ENCODE data around the gene CEMP1.

CEMP1 gene

DNA sequence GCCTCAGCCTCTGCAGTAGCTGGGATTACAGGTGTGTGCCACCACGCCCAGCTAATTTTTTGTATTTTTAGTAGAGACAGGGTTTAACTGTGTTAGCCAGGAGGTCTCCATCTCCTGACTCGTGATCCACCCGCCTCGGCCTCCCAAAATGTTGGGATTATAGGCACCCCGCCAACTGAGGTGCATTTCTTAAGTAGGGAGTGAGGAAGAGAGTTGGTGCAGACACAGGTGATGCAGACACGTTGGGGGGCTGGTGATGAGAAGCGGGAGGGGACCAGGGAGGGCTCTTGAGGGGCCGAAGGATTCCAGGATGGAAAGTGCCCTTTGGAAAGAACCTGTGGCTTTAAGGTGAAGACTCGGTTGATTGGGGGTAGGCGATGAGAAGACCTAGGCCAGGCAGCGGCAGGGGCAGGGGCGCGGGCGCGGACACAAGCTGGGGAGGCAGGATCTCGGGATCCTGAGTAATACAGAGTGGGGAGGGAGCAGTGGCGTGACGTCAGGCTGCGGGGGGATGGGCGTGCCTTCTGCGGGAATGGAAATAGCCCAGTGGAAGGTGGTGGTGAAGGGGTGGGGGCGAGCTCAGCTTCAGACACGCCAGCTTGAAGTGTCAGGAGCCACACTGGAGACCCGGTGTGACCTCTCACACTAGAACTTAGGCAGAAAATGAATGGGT, 19.9 kb downstream of the CEMP1 start:
- Mint-ChIP-seq H3K36me3 (ENCODE audit: low read depth) (peaks cover 27% of the 10 kb centered on the region), H3K27ac (peak overlapping the region; percentile 99), H3K27me3 (peaks cover 7% of the 10 kb centered on the region), H3K9me3 (no peaks in the 10 kb centered on the region), H3K4me1 (ENCODE audit: low read depth) (peaks cover 83% of the 10 kb centered on the region), H3K4me3 (peak overlapping the region; percentile 14)
- intact Hi-C loops (cut with micrococcal nuclease) = no loop called here

- H3K4me3 Mint-ChIP-seq = no peak overlapping the region
- H3K9me3 Mint-ChIP-seq = no peaks in the 10 kb centered on the region
- H3K4me1 Mint-ChIP-seq (ENCODE audit: low read depth) = peaks cover 90% of the 10 kb centered on the region
- peak overlapping the region; percentile 99 for H3K27ac Mint-ChIP-seq
- intact Hi-C loops (cut with micrococcal nuclease) = loop anchor here (10.0 kb wide), 1 partner anchor 244 kb away; the partner anchor contains the start of gene RNPS1
- H3K36me3 Mint-ChIP-seq (ENCODE audit: low read depth) = peaks cover 9% of the 10 kb centered on the region
- peaks cover 7% of the 10 kb centered on the region for H3K27me3 Mint-ChIP-seq
These were observed 22.3 kb downstream of the CEMP1 start for GRCh38 chr16:2508722-2509400.

- Mint-ChIP-seq H3K4me3 (peak overlapping the region; percentile 75), H3K9me3 (no peaks in the 10 kb centered on the region), H3K4me1 (ENCODE audit: low read depth) (peaks cover 87% of the 10 kb centered on the region), H3K27me3 (peaks cover 5% of the 10 kb centered on the region), H3K27ac (peak overlapping the region; percentile 99), H3K36me3 (ENCODE audit: low read depth) (peaks cover 6% of the 10 kb centered on the region)
- intact Hi-C loops (cut with micrococcal nuclease) = loop anchor here (10.0 kb wide), 1 partner anchor 243 kb away; the partner anchor contains the start of gene RNPS1
These were observed 23.5 kb downstream of the CEMP1 start for GRCh38 chr16:2507665-2508064.

- Mint-ChIP-seq H3K4me1 (ENCODE audit: low read depth) (peaks cover 87% of the 10 kb centered on the region), H3K27me3 (peaks cover under 1% of the 10 kb centered on the region), H3K9me3 (no peaks in the 10 kb centered on the region), H3K36me3 (ENCODE audit: low read depth) (peaks cover 6% of the 10 kb centered on the region), H3K4me3 (peak overlapping the region; percentile 75), H3K27ac (peak overlapping the region; percentile 99)
- intact Hi-C loops (cut with micrococcal nuclease) = loop anchor here (10.0 kb wide), 1 partner anchor 242 kb away; the partner anchor contains the start of gene RNPS1
These were observed 24.1 kb downstream of the CEMP1 start for GRCh38 chr16:2507052-2507659.

DNA sequence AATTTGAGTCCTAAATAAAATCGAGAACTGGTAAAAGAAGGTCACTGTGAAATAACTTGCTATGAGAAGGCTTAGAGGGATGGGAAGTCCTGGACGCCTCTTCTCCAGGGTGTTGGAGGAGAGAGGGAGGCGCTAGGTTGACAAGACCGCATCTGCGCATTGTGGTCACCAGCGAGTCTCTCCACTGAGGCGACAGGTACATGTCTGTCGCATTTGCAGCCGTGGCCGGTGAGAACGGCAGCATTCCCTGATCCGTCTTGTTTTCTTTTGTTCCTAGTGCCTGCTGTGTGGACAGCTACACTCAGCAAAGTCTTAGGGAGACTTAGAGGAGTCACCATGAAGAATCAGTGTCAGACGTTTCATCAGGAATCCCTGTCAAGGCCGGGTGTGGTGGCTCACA, 25.5 kb downstream of the CEMP1 start:
- intact Hi-C loops (cut with micrococcal nuclease) = loop anchor here (10.0 kb wide), 1 partner anchor 241 kb away; the partner anchor contains the start of gene RNPS1
- H3K27ac Mint-ChIP-seq = peak overlapping the region; percentile 99

DNA sequence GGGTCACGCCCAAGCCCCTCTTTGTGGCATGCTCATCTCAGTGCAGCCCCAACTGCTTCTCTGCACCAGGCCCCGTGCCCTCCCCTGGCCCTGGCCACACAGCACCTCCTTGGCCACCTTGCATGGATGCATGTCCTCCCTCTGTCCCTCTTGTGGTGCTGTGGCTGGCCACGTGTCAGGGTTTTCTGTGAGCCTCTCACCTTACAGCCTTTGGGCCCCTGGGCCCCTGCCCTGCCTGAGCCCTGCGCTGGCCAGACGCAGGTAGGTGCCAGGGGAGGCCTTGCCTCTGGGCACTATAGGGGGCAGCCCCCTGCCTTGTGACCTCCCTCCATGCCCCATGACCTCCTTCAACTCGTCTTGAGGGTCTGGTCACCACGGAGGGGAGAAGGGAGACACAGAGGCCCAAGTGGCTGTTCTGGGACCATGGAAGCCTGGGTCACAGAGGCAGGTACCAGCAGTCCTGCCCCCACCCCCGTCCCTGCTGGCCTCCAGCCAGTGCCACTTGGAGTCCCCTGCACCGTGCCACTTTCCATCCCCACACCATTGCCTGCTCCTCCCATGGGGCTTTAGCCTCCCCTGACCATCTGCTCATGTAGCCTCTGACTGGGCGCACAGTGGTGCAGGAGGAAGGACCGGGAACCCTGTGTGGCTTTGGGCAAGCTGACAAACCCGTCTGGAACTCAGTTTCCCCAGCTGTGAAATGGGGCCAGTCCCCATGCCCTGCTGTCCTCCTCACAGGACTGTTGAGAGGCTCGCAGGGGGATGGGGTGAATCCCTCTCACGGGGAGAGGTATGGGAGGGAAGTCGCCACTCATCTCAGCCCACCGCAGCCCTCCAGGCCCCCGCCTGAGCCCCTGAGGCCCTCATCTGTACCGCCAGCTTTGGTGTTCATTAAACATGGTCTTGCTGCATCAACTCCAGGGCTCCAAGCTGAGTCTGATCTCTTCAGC, 29.0 kb downstream of the CEMP1 start:
- H3K27ac Mint-ChIP-seq = peak overlapping the region; percentile 72
- no peaks in the 10 kb centered on the region for H3K9me3 Mint-ChIP-seq
- H3K27me3 Mint-ChIP-seq = no peaks in the 10 kb centered on the region
- H3K36me3 Mint-ChIP-seq (ENCODE audit: low read depth) = peaks cover 42% of the 10 kb centered on the region
- peak overlapping the region; percentile 71 for H3K4me3 Mint-ChIP-seq
- intact Hi-C loops (cut with micrococcal nuclease) = loop anchor here (1.0 to 10.0 kb wide), 4 partner anchors 27 to 237 kb away; partner anchors contain the start of genes RNPS1 and TBC1D24
- H3K4me1 Mint-ChIP-seq (ENCODE audit: low read depth) = peaks cover 64% of the 10 kb centered on the region

More for the DNA sequence above, 25.5 kb downstream of the CEMP1 start:
- peaks cover 83% of the 10 kb centered on the region for H3K4me1 Mint-ChIP-seq (ENCODE audit: low read depth)
- no peaks in the 10 kb centered on the region for H3K27me3 Mint-ChIP-seq
- H3K4me3 Mint-ChIP-seq = no peak overlapping the region
- H3K36me3 Mint-ChIP-seq (ENCODE audit: low read depth) = peaks cover 7% of the 10 kb centered on the region
- H3K9me3 Mint-ChIP-seq = no peaks in the 10 kb centered on the region

- intact Hi-C loops (cut with micrococcal nuclease) = loop anchor here (1.0 to 10.0 kb wide), 4 partner anchors 26 to 236 kb away; partner anchors contain the start of genes RNPS1 and TBC1D24
- Mint-ChIP-seq H3K36me3 (ENCODE audit: low read depth) (peaks cover 53% of the 10 kb centered on the region), H3K27me3 (no peaks in the 10 kb centered on the region), H3K4me1 (ENCODE audit: low read depth) (peaks cover 58% of the 10 kb centered on the region), H3K9me3 (no peaks in the 10 kb centered on the region), H3K4me3 (peak overlapping the region; percentile 71), H3K27ac (peak overlapping the region; percentile 72)
These were observed 30.1 kb downstream of the CEMP1 start for GRCh38 chr16:2500918-2501750.

GRCh38 chr16:2500430-2500917, 30.7 kb downstream of the CEMP1 start:
- intact Hi-C loops (cut with micrococcal nuclease) = loop anchor here (2.0 to 10.0 kb wide), 2 partner anchors 26 to 236 kb away; partner anchors contain the start of genes RNPS1 and TBC1D24
- Mint-ChIP-seq H3K27ac (no peak overlapping the region), H3K4me1 (ENCODE audit: low read depth) (peaks cover 52% of the 10 kb centered on the region)

GRCh38 chr16:2499890-2500429, 31.2 kb downstream of the CEMP1 start:
- Mint-ChIP-seq H3K4me1 (ENCODE audit: low read depth) (peaks cover 47% of the 10 kb centered on the region), H3K4me3 (no peak overlapping the region), H3K27ac (no peak overlapping the region), H3K36me3 (ENCODE audit: low read depth) (peaks cover 60% of the 10 kb centered on the region), H3K27me3 (no peaks in the 10 kb centered on the region), H3K9me3 (no peaks in the 10 kb centered on the region)
- intact Hi-C loops (cut with micrococcal nuclease) = loop anchor here (2.0 to 10.0 kb wide), 2 partner anchors 25 to 235 kb away; partner anchors contain the start of genes RNPS1 and TBC1D24

More at GRCh38 chr16:2500430-2500917, 30.7 kb downstream of the CEMP1 start:
- Mint-ChIP-seq H3K4me3 (no peak overlapping the region), H3K9me3 (no peaks in the 10 kb centered on the region), H3K36me3 (ENCODE audit: low read depth) (peaks cover 59% of the 10 kb centered on the region), H3K27me3 (no peaks in the 10 kb centered on the region)

GRCh38 chr16:2499454-2499853, 31.8 kb downstream of the CEMP1 start:
- Mint-ChIP-seq H3K9me3 (no peaks in the 10 kb centered on the region), H3K4me1 (ENCODE audit: low read depth) (peaks cover 43% of the 10 kb centered on the region), H3K27me3 (no peaks in the 10 kb centered on the region), H3K27ac (no peak overlapping the region), H3K4me3 (no peak overlapping the region), H3K36me3 (ENCODE audit: low read depth) (peaks cover 55% of the 10 kb centered on the region)
- intact Hi-C loops (cut with micrococcal nuclease) = no loop called here

DNA sequence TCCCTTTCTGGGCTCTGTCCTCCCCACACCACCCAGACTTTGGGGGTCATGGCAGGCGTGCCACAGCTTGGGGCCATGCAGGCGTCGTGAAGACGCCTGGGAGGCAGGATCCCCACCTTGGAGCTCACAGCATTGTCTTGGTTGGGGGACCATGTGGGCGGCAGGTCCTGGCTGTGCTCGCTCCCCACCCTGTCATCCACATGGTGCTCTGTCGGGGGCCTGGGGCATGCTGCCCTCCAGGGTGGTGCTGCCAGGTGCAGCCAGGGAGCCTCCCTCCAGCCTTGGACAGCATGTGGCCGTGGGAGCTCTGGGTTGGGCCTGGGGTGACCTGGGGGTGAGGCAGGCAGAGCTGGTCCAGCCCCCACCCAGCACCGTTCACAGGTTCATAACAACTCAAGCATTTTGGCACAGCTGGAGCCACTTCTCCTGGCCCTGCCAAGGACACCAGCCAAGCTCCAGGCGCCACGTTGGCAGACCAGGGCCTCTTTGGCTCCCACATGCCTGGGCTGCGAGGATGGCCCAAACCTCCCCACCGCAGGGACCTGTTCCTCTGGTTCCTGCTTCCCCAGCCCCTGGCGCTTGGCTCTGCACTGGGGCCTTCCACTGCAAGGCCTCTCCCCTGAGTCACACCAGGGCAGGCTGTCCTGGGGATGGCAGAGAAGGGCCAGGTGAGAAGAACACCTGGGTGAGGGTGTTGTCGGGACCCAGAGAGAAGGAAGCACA, 32.5 kb downstream of the CEMP1 start:
- H3K4me3 Mint-ChIP-seq = no peak overlapping the region
- H3K9me3 Mint-ChIP-seq = no peaks in the 10 kb centered on the region
- no peaks in the 10 kb centered on the region for H3K27me3 Mint-ChIP-seq
- intact Hi-C loops (cut with micrococcal nuclease) = no loop called here
- H3K36me3 Mint-ChIP-seq (ENCODE audit: low read depth) = peaks cover 57% of the 10 kb centered on the region
- H3K4me1 Mint-ChIP-seq (ENCODE audit: low read depth) = peaks cover 49% of the 10 kb centered on the region
- H3K27ac Mint-ChIP-seq = no peak overlapping the region

All from dendritic cell treated with granulocyte-macrophage colony-stimulating factor and Interleukin-4, amounts not matched to agents 40 ng/mL and 50 ng/mL, for 4 days (primary cell).